A549 treated with AZD9567 at 1 μM for 4 hours (cell line): ENCODE measurements around the gene KISS1R. TPM values are rescaled to one million over a fixed set of nuclear protein-coding genes. Genes with fewer than 3 reads are reported as not detected.

ENCODE experiments used
- total RNA-seq: library from RNA; stranded (reverse); fragments of 200-300 nt; extraction: Qiagen RNA extraction; gene quantifications from 5 replicates; pipeline ENCODE4 v1.2.3, GENCODE V29; 2022; ENCODE audit not compliant: insufficient read depth

Gene KISS1R
- total RNA-seq = 0.28 to 0.65 TPM (median 0.43 TPM) in 4 of 5 replicates, not detected in the other

GRCh38 chr19:917323-918151 is at the start of gene KISS1R:
Gene KISS1R (plus strand): TSS chr19:917333. CDS start chr19:917503, 170 bp downstream.

DNA sequence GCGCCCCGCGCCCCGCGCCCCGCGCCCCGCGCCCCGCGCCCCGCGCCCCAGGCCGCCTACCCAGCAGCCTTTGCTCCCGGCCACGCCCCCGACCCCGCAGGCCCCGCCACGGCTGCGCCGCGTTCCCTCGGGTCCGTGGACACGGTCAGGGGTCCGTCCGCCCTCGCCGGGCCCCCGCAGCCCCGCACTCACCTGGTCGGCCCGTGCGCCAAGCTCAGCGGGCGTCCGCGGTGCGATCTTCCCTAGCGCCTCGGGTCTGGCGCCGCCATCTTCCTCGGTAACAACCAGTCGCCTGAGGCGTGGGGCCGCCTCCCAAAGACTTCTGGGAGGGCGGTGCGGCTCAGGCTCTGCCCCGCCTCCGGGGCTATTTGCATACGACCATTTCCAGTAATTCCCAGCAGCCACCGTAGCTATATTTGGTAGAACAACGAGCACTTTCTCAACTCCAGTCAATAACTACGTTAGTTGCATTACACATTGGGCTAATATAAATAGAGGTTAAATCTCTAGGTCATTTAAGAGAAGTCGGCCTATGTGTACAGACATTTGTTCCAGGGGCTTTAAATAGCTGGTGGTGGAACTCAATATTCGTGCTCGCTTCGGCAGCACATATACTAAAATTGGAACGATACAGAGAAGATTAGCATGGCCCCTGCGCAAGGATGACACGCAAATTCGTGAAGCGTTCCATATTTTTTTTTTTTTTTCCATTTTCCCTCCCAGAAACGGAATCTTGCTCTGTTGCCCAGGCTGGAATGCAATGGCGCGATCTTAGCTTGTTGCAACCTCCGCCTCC is 24.0 kb upstream of the KISS1R start, which contains the start of the genes MED16 and RNU6-9:
TSS of gene MED16 (minus strand) at position 294 of the 796 bp plus-strand sequence. CDS start 2,056 bp downstream, outside the sequence.
TSS of gene RNU6-9 (plus strand) at position 591 of the 796 bp plus-strand sequence.

DNA sequence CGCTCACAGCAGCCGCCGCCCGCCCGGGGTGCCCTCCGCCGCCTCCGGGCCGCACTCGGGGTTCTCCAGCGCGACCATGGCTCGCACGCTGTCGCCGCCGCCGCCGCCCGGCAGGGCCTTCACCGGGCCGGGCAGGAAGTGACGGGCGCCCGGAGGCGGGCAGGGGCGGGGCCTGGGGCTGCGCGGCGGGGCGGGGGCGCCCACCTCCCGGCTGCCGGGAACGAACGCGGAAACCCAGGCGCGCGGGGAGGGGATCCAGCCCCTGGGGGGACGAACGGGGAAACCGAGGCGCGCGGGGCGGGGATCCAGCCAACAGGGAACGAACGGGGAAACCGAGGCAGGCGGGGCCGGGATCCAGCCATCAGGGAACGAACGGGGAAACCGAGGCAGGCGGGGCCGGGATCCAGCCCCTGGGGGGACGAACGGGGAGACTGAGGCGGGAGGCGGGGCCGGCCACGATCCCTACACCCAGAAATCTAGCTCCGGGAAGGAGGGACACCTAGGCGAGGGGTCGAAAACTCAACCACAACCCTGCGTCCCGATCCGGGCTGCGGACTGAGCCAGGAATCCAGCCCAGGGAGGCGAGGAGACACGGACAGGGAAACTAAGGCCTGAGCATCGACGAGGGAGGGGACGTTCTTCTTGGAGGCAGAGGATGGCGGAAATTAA is 3.9 kb upstream of the KISS1R start, which contains the start of gene R3HDM4:
TSS of gene R3HDM4 (minus strand) at position 140 of the 669 bp plus-strand sequence. CDS start at position 78, 62 bp downstream.

GRCh38 chr19:925526-926322 is 8.6 kb downstream of the KISS1R start, which contains the start of gene ARID3A:
Gene ARID3A (plus strand): TSS chr19:926035. CDS start chr19:929529, 3,494 bp downstream.

Other genes starting within 250 kb of the KISS1R start
- 198 to 279 TPM (median 261 TPM) in 5 replicates for gene FSTL3, start 240.9 kb upstream of the KISS1R start, total RNA-seq
- 0.10 to 0.32 TPM (median 0.13 TPM) in 3 of 5 replicates, not detected in the others for gene PRSS57, start 221.9 kb upstream of the KISS1R start, total RNA-seq
- gene PALM, start 208.4 kb upstream of the KISS1R start, total RNA-seq = 6.7 to 14.2 TPM (median 12.8 TPM) in 5 replicates
- gene MISP, start 166.2 kb upstream of the KISS1R start, total RNA-seq = 63.4 to 77.5 TPM (median 76.5 TPM) in 5 replicates
- gene PTBP1, start 119.9 kb upstream of the KISS1R start, total RNA-seq = 220 to 256 TPM (median 229 TPM) in 5 replicates
- 2.9 to 4.8 TPM (median 4.2 TPM) in 5 replicates for gene PLPPR3, start 95.4 kb upstream of the KISS1R start, total RNA-seq
- 0.22 to 0.41 TPM (median 0.27 TPM) in 4 of 5 replicates, not detected in the other for gene AZU1, start 89.5 kb upstream of the KISS1R start, total RNA-seq
- 0.20 to 0.55 TPM (median 0.32 TPM) in 4 of 5 replicates, not detected in the other for gene PRTN3, start 76.3 kb upstream of the KISS1R start, total RNA-seq
- 0.09 to 0.18 TPM (median 0.12 TPM) in 4 of 5 replicates, not detected in the other for gene ELANE, start 65.0 kb upstream of the KISS1R start, total RNA-seq
- 19.2 to 25.8 TPM (median 23.5 TPM) in 5 replicates for gene CFD, start 57.7 kb upstream of the KISS1R start, total RNA-seq
- 16.3 to 22.4 TPM (median 19.0 TPM) in 5 replicates for gene MED16, start 24.1 kb upstream of the KISS1R start, total RNA-seq
- gene RNU6-9, start 23.8 kb upstream of the KISS1R start, total RNA-seq = not detected in 5 replicates
- gene R3HDM4, start 4.1 kb upstream of the KISS1R start, total RNA-seq = 20.0 to 43.9 TPM (median 40.6 TPM) in 5 replicates
- 3.2 to 5.1 TPM (median 3.9 TPM) in 5 replicates for gene ARID3A, start 8.7 kb downstream of the KISS1R start, total RNA-seq
- 45.2 to 72.8 TPM (median 66.3 TPM) in 5 replicates for gene WDR18, start 67.0 kb downstream of the KISS1R start, total RNA-seq
- 2.0 to 3.7 TPM (median 3.3 TPM) in 4 of 5 replicates, not detected in the other for gene GRIN3B, start 83.1 kb downstream of the KISS1R start, total RNA-seq
- gene TMEM259, start 103.8 kb downstream of the KISS1R start, total RNA-seq = 81.7 to 126 TPM (median 123 TPM) in 5 replicates
- gene RNU6-2, start 104.2 kb downstream of the KISS1R start, total RNA-seq = not detected in 5 replicates
- 59.2 to 96.5 TPM (median 67.0 TPM) in 5 replicates for gene CNN2, start 109.3 kb downstream of the KISS1R start, total RNA-seq
- 11.2 to 16.3 TPM (median 13.7 TPM) in 5 replicates for gene ABCA7, start 122.8 kb downstream of the KISS1R start, total RNA-seq
- gene ARHGAP45, start 149.8 kb downstream of the KISS1R start, total RNA-seq = 2.6 to 3.2 TPM (median 2.9 TPM) in 5 replicates
- gene POLR2E, start 178.0 kb downstream of the KISS1R start, total RNA-seq = 209 to 249 TPM (median 237 TPM) in 5 replicates
- gene GPX4, start 186.7 kb downstream of the KISS1R start, total RNA-seq = 423 to 497 TPM (median 483 TPM) in 5 replicates